NCI-H1930 (cell line): ENCODE data around the gene PHACTR4.
"Not testable (repeated sequence)": the region's sequence is repeated elsewhere in the genome, so short reads cannot be mapped to it uniquely, and the experiment has no call there.

Experiments
- DNase-seq, 2 experiments: peaks; one replicate each; lab custom pipeline; 2025; lab: John Stamatoyannopoulos, UW

PHACTR4 gene

DNA sequence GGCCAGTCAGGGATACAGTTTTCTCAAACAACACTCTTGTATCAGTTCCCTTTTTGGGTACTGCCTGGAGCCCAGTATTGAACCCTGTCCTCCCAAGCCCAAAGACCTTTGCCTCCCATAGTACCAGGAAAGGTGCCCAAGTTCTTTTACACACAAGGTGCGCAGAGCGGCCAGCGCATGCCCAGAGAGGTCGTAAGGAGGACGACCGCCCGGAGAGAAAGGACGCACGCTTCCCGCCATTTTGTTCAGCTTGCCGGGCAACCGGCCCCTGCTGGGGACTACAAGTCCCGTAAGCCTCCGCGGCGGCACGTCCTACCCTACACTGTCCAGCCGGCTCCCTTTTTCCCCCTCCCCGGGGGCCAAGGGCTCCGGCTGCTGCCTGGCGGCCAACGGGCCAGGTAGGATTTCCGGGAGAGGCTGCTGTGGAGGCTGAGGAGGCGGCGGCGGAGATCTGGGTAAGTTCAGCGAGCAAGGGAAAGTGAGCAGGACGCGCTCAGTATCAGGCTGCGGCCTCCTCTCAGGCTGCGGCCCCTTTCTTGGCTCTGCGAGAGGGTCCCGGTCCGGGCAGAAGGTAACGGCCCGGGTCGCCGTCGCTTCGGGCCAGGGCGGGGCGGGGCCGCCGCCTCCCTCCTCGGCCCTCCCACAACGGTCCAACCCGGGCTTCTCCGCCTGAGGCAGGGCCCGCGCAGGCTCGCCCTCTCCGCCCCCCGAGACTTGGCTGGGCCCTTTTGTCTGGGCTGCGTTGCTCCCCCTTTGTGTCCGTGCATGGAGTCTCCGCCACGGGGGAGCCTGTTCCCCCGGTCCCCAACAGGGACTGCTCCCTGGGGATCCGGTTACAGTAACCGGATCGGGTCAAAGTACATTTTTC, at the start of gene PHACTR4:
Gene PHACTR4 (plus strand): TSS at position 370 of the 868 bp plus-strand sequence. CDS start 37,708 bp downstream, outside the sequence.
- peak; percentile 94 for DNase-seq

DNA sequence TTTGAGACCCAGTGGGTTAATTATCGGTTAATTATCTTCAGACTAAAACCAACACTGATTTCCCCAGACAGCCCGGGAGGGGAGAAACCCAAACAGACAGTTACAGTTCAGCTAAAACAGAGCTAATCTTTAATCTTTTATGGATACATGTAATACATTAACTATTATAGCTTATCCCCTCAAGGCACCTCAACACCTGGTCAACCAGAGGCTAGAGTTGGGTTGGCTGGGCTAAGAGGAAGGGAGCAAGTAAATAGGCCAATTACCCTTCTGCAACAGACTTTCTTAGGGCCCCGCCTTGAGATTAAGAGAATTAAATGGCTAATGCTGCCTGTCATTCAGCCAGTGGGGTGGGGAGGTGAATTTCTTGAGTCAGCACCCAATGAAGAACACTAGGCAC, 47.3 kb upstream of the PHACTR4 start:
- no peak for DNase-seq

DNA sequence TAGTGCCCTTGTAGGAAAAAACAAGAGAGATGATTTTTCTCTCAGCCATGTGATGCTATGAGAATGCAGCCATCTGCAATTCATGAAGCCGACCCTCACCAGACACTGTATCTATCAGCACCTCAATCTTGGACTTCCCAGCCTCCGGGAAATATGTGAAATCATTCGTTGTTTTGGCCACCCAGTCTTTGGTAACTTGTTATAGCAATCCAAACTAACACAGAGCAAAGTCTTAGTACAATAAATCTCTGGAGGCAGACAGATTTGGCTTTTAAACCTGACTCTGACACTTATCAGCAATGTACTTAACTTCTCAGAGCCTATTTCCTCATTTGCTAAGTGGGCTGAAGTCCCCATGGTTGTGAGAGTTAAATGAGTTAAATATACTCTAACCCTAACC, 45.8 kb upstream of the PHACTR4 start:
- no peak for DNase-seq

DNA sequence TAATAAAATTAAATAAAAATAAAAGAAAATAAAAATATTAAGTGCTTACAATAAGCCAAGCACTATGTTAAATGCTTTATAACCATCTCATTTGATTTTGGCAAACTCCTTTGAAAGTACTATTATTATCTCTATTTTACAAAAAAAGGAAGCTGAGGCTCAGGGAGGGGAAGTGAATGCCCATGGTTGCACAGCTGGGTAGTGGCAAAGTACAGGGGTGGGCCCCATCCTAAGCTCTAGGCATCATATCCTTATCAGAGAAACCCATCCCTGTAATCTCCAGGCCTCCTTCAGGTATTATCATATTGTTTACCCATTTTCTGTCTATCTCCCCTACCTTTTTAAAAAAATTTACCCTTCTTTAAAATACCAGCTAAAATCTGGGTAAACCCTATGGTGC, 43.0 kb upstream of the PHACTR4 start:
- DNase-seq = no peak

DNA sequence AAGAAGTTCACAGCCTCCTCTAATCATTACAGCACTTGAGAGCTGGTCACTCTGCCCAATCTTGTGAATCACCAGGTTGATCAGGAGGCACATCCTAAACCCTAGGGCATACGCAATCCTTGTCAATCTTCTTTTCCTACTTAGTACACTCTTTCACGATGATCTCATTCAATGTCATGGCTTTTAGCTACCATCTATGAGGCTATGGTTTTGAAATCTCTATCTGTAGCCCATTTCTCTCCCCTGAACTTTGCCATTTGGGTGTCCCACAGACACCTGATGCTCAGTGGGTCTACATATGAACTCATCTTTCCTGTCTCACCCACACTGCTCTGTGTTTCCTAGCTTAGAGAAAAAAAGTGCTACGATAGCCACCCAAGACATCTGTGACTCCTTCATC, 42.6 kb upstream of the PHACTR4 start:
- DNase-seq = no peak

DNA sequence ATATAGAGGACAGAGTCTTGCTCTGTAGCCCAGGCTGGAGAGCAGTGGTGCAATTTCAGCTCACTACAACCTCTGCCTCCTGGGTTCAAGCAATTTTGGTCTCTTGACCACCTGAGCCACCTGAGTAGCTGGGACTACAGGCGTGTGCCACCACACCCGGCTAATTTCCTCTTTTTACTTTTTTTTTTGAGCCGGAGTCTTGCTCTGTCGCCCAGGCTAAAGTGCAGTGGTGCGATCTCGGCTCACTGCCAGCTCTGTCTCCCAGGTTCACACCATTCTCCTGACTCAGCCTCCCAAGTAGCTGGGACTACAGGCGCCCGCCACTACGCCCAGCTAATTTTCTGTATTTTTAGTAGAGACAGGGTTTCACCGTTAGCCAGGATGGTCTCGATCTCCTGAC, 42.1 kb upstream of the PHACTR4 start:
- not testable (repeated sequence) for DNase-seq

DNA sequence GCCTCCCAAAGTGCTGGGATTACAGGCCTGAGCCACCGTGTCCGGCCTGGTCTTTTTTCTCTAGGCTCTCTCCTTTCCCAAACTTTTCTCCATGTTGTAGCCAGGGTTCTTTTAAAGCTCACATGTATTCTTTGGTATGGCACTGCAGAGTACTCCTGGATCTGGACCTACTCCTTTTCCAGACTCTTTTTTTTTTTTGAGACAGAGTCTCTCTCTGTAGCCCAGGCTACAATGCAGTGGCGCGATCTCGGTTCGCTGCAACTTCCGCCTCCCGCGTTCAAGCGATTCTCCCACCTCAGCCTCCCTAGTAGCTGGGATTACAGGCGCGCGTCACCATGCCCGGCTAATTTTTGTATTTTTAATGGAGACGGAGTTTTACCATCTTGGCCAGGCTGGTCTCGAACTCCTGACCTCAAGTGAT, 41.3 kb upstream of the PHACTR4 start:
- DNase-seq = no peak

DNA sequence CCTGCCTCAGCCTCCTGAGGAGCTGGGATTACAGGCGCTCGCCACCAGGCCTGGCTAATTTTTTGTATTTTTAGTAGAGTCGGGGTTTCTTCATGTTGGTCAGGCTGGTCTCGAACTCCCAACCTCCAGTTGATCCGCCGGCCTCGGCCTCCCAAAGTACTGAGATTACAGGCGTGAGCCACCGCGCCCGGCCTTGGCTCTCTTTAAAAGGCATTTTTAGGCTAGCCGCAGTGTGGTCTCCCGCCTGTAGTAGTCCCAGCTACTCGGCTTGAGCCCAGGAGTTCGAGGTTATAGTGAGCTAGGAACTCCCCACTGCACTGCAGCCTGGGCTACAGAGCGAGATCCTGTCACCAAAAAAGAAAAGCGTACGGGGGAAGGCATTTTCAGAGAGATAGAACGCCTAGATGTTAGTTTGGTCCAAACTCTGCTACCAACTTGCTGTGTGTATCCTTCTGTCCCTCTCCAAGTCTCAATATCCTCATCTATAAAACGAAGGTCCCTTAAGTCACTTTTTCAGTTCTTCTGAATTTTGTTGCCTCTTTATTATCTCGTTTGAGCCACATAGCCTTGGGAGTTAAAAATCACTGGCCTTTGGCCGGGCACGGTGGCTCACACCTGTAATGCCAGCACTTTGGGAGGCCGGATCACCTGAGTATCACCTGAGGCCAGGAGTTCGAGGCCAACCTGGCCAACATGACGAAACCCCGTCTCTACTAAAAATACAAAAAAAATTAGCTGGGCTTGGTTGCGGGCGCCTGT, 40.0 kb upstream of the PHACTR4 start:
- DNase-seq = no peak

DNA sequence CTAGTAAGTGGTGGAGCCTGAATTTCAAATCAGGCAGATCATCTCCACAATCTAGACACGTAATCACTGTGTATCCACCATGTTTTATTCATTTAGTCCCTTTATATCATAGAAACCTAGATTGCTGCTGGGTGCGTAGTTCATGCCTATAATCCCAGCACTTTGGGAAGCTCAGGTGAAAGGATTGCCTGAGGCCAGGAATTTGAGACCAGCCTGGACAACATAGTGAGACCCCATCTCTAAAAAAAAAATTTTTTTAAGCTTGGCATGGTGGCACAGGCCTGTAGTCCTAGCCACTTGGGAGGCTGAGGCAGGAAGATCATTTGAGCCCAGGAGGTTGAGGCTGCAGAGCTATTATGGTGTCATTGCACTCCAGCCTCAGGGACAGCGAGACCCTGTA, 30.6 kb upstream of the PHACTR4 start:
- no peak for DNase-seq

DNA sequence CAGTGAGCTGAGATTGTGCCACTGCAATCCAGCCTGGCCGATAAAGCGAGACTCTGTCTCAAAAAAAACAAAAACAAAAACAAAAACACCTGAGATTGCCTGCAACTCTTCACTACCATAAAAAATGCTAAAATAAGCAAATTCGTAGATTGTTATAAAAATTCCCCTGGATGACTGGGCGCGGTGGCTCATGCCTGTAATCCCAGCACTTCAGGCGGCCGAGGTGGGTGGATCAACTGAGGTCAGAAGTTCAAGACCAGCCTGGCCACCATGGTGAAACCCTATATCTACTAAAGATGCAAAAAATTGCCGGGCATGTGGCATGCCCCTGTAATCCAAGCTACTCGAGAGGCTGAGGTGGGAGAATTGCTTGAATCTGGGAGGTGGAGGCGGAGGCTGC, 30.0 kb upstream of the PHACTR4 start:
- no peak for DNase-seq

DNA sequence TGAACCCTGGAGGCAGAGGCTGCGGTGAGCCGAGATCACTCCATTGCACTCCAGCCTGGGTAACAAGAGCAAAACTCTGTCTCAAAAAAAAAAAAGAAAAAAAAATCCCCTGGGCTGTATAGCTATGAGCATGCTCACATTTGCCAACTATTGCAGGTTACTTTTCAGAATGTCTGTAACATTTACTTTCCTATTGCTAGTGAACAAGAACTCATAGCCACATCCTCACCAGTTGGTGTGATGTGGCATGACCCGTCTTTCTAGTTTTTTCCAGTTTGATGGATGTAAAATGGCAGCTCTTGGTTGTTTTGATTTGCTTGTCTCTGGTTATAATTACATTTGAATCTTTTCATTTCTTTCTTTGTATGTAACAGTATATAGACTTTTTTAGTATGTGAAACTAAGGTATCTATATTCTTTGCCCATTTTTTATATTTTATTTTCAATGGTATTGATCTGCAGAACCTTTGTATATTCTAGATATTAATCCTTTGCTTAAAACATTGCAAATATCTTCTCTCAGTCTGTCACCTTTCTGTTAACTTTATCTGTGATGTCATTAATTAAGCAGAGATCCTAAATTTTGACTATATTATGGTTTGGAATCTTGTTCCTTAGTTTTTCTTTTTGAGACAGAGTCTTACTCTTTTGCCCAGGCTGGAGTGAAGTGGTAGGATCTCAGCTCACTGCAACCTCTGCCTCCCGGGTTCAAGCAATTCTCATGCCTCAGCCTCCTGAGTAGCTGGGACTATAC, 29.1 kb upstream of the PHACTR4 start:
- DNase-seq = no peak

DNA sequence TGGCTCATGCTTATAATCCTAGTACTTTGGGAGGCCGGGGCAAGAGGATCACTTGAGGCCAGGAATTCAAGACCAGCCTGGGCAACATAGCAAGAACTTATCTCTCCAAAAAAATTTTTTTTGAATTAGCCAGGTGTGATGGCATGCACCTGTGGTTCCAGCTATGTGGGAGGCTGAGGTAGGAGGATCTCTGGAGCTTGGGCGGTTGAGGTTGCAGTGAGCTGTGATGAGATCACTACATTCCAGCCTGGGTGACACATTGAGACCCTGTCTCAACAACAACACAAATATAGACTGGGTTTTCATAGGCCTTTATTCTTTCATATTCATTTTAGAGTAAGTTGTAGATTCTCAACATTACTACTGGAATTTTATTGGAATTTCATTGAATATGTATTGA, 27.9 kb upstream of the PHACTR4 start:
- no peak for DNase-seq

DNA sequence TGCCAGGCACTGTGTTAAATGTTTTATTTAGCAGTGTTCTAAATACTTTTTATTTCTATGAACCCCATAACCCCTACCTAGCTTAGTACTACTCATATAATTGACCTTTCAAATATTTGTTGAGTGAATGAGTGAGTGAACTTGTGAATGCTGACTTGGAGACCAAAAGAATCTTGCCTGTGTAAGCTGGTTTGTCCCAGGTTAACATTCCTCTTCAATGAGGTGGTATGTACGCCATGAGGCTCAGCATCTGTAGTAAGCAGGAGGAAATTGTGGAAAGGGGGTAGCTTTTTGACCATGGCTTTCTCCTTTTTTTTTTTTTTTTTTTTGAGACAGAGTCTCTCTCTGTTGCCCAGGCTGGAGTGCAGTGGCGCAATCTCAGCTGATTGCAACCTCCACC, 26.1 kb upstream of the PHACTR4 start:
- no peak for DNase-seq

DNA sequence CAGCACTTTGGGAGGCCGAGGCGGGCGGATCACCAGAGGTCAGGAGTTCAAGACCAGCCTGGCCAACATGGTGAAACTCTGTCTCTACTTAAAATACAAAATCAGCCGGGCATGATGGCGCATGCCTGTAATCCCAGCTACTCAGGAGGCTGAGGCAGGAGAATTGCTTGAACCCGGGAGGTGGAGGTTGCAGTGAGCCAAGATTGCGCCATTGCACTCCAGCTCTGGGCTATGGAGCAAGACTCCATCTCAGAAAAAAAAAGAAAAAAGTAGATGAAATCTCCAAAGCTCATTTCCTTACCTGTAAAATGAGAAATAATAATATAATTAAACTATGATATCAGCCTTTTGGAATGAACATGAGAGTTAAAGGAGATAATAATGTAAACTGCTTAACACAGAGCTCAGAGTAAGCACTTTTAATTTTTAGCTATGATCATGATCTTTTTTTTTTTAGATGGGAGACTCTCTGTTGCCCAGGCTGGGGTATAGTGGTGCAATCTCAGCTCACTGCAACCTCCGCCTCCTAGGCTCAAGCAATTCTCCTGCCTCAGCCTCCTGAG, 16.2 kb upstream of the PHACTR4 start:
- DNase-seq = not testable (repeated sequence)

DNA sequence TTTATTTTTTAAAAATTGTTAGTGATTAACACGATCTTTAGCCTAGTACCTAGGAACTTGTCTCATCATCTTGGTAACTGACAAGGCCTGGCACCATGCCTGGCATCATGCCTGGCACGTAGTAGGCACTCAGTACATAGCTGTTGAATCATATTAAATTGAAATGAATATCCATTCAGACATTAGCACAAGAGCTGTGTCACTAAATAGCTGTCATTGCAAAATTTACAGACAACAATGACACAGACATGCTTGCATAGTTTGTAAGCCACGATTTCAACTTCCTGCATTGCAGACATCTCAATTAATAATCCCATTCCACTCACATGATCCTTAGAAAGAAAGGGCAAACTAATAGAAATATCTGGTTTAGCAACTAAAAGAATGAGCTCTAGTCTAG, 15.4 kb upstream of the PHACTR4 start:
- no peak for DNase-seq

DNA sequence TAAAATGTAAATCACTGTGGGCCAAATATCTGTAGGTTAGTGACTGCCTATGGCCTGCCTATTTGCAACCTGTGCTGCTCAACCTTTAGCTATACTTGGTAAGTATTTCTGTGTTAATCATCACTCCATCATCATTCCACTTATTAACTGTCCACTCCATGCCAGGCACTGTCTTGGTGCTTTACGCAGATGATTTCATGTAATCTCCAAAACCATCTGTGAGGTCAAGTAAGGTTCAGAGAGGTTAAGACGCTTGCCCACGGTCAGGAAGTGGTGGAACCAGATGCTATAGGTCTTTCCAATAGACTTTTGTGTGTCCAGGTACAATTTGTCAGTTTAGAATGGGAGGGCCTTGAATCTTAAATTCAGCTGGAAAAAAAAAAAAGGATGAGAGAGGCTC, 10.8 kb upstream of the PHACTR4 start:
- no peak for DNase-seq

DNA sequence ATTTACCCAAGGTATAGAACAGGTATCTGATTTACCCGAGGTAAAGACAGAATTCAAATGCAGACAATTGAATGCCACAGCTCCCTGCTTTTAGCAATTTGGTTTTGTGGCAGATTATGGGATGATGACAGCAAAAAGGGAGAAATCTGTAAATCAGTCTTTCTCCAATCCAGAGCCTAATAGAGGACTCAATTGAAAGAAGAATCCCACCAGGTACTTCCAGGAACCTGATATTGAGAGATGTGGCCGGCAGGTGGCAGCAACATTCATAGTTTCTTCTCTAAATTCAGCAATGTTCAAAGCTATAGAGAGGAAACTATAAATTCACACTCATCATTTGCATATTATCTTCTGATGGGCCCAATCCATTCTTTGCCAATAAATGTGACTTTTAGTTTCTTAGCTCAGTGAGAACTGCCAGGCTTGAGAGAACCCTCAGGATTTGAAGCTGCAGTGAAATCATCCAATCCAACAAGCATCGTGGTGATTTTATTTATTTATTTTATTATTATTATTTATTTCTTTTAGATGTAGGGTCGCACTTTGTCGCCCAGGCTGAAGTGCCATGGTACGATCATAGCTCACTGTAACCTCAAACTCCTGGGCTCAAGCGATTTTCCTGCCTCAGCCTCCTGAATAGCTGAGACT, 9.8 kb upstream of the PHACTR4 start:
- peak; percentile 38 to 52 for DNase-seq

DNA sequence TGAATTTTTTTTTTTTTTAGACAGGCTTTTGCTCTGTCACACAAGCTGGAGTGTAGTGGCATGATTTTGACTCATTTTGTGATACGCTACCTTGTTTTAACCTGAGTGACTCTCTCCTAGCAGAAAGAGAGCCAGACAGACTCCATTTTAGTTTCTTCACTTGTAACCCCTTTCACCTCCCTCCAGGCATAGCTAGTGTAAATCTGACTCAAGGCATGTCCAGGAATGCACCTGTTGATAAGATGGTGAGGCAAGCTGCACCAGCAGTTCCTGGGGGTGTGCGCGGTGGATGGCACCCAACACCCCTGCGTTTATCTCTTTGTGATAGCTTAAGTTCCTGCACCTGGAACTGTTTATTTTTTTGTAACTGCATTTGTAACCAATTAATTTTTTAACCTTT, 4.7 kb upstream of the PHACTR4 start:
- no peak for DNase-seq

DNA sequence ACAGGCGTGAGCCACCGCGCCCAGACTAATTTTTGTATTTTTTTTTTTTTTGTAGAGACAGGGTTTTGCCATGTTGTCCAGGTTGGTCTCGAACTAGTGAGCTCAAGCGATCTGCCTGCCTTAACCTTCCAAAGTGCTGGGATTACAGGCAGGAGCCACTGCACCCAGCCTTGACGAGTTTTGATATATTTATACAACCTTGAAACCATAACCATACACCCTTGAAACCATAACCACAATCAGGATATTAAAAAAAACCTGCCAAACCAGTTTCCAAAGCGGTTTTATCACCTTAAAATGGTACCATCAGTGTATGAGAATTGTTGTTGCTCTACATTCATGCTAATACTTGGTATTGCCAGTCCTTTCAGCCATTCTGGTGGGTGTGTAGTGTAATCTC, 3.7 kb upstream of the PHACTR4 start:
- DNase-seq = no peak

DNA sequence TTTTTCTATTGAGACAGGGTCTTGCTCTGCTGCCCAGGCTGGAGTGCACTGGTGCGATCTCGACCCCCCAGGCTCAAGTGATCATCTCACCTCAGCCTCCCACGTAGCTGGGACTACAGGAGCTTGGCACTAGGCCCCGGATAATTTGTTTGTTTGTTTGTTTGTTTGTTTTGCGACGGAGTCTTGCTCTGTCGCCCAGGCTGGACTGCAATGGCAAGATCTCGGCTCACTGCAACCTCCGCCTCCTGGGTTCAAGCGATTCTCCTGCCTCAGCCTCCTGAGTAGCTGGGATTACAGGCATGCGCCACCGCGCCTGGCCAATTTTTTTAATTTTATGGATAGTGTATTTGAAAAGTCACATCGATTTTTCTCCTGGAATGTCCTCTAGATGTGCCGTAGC, 932 bp upstream of the PHACTR4 start:
- not testable (repeated sequence) for DNase-seq

DNA sequence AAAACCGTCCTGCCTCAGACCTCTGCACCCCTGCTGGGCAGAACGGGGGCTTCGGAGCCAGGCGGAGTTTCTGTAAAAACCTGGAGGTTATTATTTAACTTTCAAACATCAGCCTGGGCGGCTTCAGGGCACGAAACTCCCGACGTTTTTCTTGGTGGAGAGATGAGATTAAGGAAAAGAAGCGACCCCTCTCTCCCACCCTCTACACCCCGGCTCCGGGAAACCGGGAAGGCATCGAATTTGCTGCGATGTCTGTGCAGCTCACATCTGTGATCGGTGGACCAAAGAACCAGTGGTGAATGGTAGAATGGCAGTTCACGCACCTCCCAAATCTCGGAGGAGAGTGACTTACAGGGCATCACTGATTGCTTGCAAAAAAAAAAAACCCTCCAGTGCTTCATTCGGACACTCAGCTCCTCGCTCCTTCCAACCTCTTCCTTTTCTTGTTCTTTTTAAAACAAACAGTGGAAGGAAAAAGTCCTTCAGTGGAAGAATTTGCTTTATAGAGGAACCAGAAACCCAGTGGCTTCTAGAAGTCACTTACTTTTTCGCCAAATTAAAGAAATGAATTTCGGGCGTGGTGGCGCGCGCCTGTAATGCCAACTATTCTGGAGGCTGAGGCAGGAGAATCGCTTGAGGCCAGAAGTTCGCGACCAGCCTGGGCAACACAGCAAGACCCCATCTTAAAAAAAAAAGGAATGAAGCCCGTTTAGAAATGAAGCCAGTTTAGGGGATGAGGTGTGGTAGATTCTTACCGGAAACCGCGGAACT, 884 bp downstream of the PHACTR4 start:
- no peak for DNase-seq
